Right forelimb (tissue), 1 donor: ENCODE measurements around the gene RANBP3L.
"Not testable (repeated sequence)": the region's sequence is repeated elsewhere in the genome, so short reads cannot be mapped to it uniquely, and the experiment has no call there.

Experiments used
- DNase-seq: peaks from one replicate; pipeline ENCODE4 v3.0.0-alpha.2; 2018

Gene RANBP3L

GRCh38 chr5:36202521-36202961, 99.2 kb downstream of the RANBP3L start:
- no peak for DNase-seq

GRCh38 chr5:36200513-36200912, 101.2 kb downstream of the RANBP3L start:
- DNase-seq, result no peak

GRCh38 chr5:36199620-36200019, 102.1 kb downstream of the RANBP3L start:
- no peak for DNase-seq

DNA sequence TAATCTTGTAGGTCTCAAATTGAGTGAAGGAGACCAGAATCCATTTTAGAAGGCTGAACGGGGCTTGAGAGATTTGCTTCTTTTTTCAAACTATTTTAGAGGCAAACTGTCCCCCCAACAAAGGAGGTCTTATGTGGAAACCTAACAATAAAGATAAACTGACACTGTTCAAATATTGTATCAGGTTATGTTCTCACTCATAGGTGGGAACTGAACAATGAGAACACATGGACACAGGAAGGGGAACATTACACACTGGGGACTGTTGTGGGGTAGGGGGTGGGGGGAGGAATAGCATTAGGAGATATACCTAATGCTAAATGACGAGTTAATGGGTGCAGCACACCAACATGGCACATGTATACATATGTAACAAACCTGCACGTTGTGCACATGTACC, 102.9 kb downstream of the RANBP3L start:
- DNase-seq, result not testable (repeated sequence)
